ENCODE results near the gene H6PD.

H6PD gene

GRCh38 chr1:9248341-9249262 lies 14.0 kb downstream of the H6PD start:
- no peak overlapping the region for H3K4me3 ChIP-seq (ENCODE audit: control insufficient read depth in 1 of 7, extremely low read depth in 1 of 7, insufficient read depth in 4 of 7, low read depth in 2 of 7, low read length in 6 of 7)
- POLR2A ChIA-PET = interaction anchor here (0.6 kb wide), 1 partner anchor 43 kb away, joined by 3 read pairs; no protein-coding TSS in a partner anchor

GRCh38 chr1:9249263-9249533 lies 14.6 kb downstream of the H6PD start:
- Histone ChIP-seq H3K36me3 (ENCODE audit: control insufficient read depth in 4 of 4, insufficient read depth in 4 of 4, low read length in 3 of 4) (peaks cover 0 to 30% (median 2%) of the 10 kb centered on the region in 4 experiments), H3K9me3 (ENCODE audit: control extremely low read depth in 1 of 5, control insufficient read depth in 4 of 5, insufficient read depth in 2 of 5, low read depth in 1 of 5, low read length in 4 of 5) (no peaks in the 10 kb centered on the region), H3K4me3 (ENCODE audit: control insufficient read depth in 1 of 7, extremely low read depth in 1 of 7, insufficient read depth in 4 of 7, low read depth in 2 of 7, low read length in 6 of 7) (no peak overlapping the region), H3K4me1 (ENCODE audit: control extremely low read depth in 1 of 4, control insufficient read depth in 4 of 4, insufficient read depth in 4 of 4, low read length in 3 of 4) (peaks cover 5 to 13% (median 10%) of the 10 kb centered on the region in 4 experiments), H3K27ac (ENCODE audit: insufficient read depth in 1 of 2, low read depth in 1 of 2, low read length in 2 of 2, poor library complexity in 1 of 2, severe bottlenecking in 2 of 2) (no peak overlapping the region), H3K27me3 (replicated peaks in 2 of 5; ENCODE audit: control insufficient read depth in 4 of 5, insufficient read depth in 5 of 5, low read length in 4 of 5) (no peaks in the 10 kb centered on the region)
- POLR2A ChIA-PET = interaction anchor here (0.6 kb wide), 1 partner anchor 136 kb away, joined by 5 read pairs; no protein-coding TSS in a partner anchor
- no peak for DNase-seq
- WGBS (ENCODE audit: insufficient coverage) = 94% methylated on average over 2 of the region's 3 CpGs
- CTCF ChIA-PET = interaction anchor here (0.9 to 2.8 kb wide), 8 partner anchors 10 to 139 kb away, joined by 3 to 13 read pairs (median 6); partner anchors contain the start of gene H6PD

More at GRCh38 chr1:9248341-9249262, 14.0 kb downstream of the H6PD start:
- DNase-seq = no peak
- WGBS (ENCODE audit: insufficient coverage) = 95% methylated on average over 8 of the region's 21 CpGs
- peaks cover 7 to 19% (median 16%) of the 10 kb centered on the region in 4 experiments for H3K4me1 ChIP-seq (ENCODE audit: control extremely low read depth in 1 of 4, control insufficient read depth in 4 of 4, insufficient read depth in 4 of 4, low read length in 3 of 4)
- H3K9me3 ChIP-seq (ENCODE audit: control extremely low read depth in 1 of 5, control insufficient read depth in 4 of 5, insufficient read depth in 2 of 5, low read depth in 1 of 5, low read length in 4 of 5) = no peaks in the 10 kb centered on the region
- no peaks in the 10 kb centered on the region for H3K27me3 ChIP-seq (replicated peaks in 2 of 5; ENCODE audit: control insufficient read depth in 4 of 5, insufficient read depth in 5 of 5, low read length in 4 of 5)
- CTCF ChIA-PET = interaction anchor here (1.0 to 6.2 kb wide), 11 partner anchors 9 to 138 kb away, joined by 3 to 25 read pairs (median 6); partner anchors contain the start of gene H6PD
- H3K36me3 ChIP-seq (ENCODE audit: control insufficient read depth in 4 of 4, insufficient read depth in 4 of 4, low read length in 3 of 4) = peaks cover 0 to 30% (median 2%) of the 10 kb centered on the region in 4 experiments
- no peak overlapping the region for H3K27ac ChIP-seq (ENCODE audit: insufficient read depth in 1 of 2, low read depth in 1 of 2, low read length in 2 of 2, poor library complexity in 1 of 2, severe bottlenecking in 2 of 2)

GRCh38 chr1:9249534-9250410 lies 15.2 kb downstream of the H6PD start:
- Histone ChIP-seq H3K36me3 (ENCODE audit: control insufficient read depth in 4 of 4, insufficient read depth in 4 of 4, low read length in 3 of 4) (peaks cover 0 to 30% (median 2%) of the 10 kb centered on the region in 4 experiments), H3K27ac (ENCODE audit: insufficient read depth in 1 of 2, low read depth in 1 of 2, low read length in 2 of 2, poor library complexity in 1 of 2, severe bottlenecking in 2 of 2) (no peak overlapping the region), H3K27me3 (replicated peaks in 2 of 5; ENCODE audit: control insufficient read depth in 4 of 5, insufficient read depth in 5 of 5, low read length in 4 of 5) (no peaks in the 10 kb centered on the region), H3K9me3 (ENCODE audit: control extremely low read depth in 1 of 5, control insufficient read depth in 4 of 5, insufficient read depth in 2 of 5, low read depth in 1 of 5, low read length in 4 of 5) (no peaks in the 10 kb centered on the region), H3K4me1 (ENCODE audit: control extremely low read depth in 1 of 4, control insufficient read depth in 4 of 4, insufficient read depth in 4 of 4, low read length in 3 of 4) (peaks cover 0 to 7% (median 4%) of the 10 kb centered on the region in 4 experiments), H3K4me3 (ENCODE audit: control insufficient read depth in 1 of 7, extremely low read depth in 1 of 7, insufficient read depth in 4 of 7, low read depth in 2 of 7, low read length in 6 of 7) (no peak overlapping the region)
- CTCF ChIA-PET = interaction anchor here (0.9 to 2.8 kb wide), 11 partner anchors 8 to 139 kb away, joined by 3 to 13 read pairs (median 5); partner anchors contain the start of gene H6PD
- peak in 2 of 3 donors; percentile 42 to 48 for DNase-seq
- POLR2A ChIA-PET = interaction anchor here (0.6 kb wide), 1 partner anchor 136 kb away, joined by 5 read pairs; no protein-coding TSS in a partner anchor
- 94% methylated on average over 14 of the region's 17 CpGs for WGBS (ENCODE audit: insufficient coverage)

- CTCF ChIA-PET = interaction anchor here (1.0 to 2.8 kb wide), 7 partner anchors 9 to 140 kb away, joined by 3 to 13 read pairs (median 5); no protein-coding TSS in a partner anchor
- POLR2A ChIA-PET = interaction anchor here (0.5 kb wide), 1 partner anchor 48 kb away, joined by 6 read pairs; no protein-coding TSS in a partner anchor
- no peak for DNase-seq
- WGBS (ENCODE audit: insufficient coverage) = 87% methylated on average over 15 of the region's 21 CpGs
- Histone ChIP-seq H3K36me3 (ENCODE audit: control insufficient read depth in 4 of 4, insufficient read depth in 4 of 4, low read length in 3 of 4) (peaks cover 0 to 27% (median 2%) of the 10 kb centered on the region in 4 experiments), H3K27me3 (replicated peaks in 2 of 5; ENCODE audit: control insufficient read depth in 4 of 5, insufficient read depth in 5 of 5, low read length in 4 of 5) (no peaks in the 10 kb centered on the region), H3K9me3 (ENCODE audit: control extremely low read depth in 1 of 5, control insufficient read depth in 4 of 5, insufficient read depth in 2 of 5, low read depth in 1 of 5, low read length in 4 of 5) (no peaks in the 10 kb centered on the region), H3K27ac (ENCODE audit: insufficient read depth in 1 of 2, low read depth in 1 of 2, low read length in 2 of 2, poor library complexity in 1 of 2, severe bottlenecking in 2 of 2) (no peak overlapping the region), H3K4me1 (ENCODE audit: control extremely low read depth in 1 of 4, control insufficient read depth in 4 of 4, insufficient read depth in 4 of 4, low read length in 3 of 4) (no peaks in the 10 kb centered on the region), H3K4me3 (ENCODE audit: control insufficient read depth in 1 of 7, extremely low read depth in 1 of 7, insufficient read depth in 4 of 7, low read depth in 2 of 7, low read length in 6 of 7) (no peak overlapping the region)
Observed at GRCh38 chr1:9250411-9251381, 16.1 kb downstream of the H6PD start.

GRCh38 chr1:9251501-9251900 lies 16.9 kb downstream of the H6PD start:
- H3K4me3 ChIP-seq (ENCODE audit: control insufficient read depth in 1 of 7, extremely low read depth in 1 of 7, insufficient read depth in 4 of 7, low read depth in 2 of 7, low read length in 6 of 7) = no peak overlapping the region
- 93% methylated on average over 4 of the region's 6 CpGs for WGBS (ENCODE audit: insufficient coverage)
- DNase-seq = no peak
- ChIA-PET CTCF (no interaction called here), POLR2A (interaction anchor here (0.6 kb wide), 1 partner anchor 13 kb away, joined by 3 read pairs; no protein-coding TSS in a partner anchor)
- no peak overlapping the region for H3K27ac ChIP-seq (ENCODE audit: insufficient read depth in 1 of 2, low read depth in 1 of 2, low read length in 2 of 2, poor library complexity in 1 of 2, severe bottlenecking in 2 of 2)
- peaks cover 0 to 31% (median 2%) of the 10 kb centered on the region in 4 experiments for H3K36me3 ChIP-seq (ENCODE audit: control insufficient read depth in 4 of 4, insufficient read depth in 4 of 4, low read length in 3 of 4)
- no peaks in the 10 kb centered on the region for H3K27me3 ChIP-seq (replicated peaks in 2 of 5; ENCODE audit: control insufficient read depth in 4 of 5, insufficient read depth in 5 of 5, low read length in 4 of 5)
- no peaks in the 10 kb centered on the region for H3K9me3 ChIP-seq (ENCODE audit: control extremely low read depth in 1 of 5, control insufficient read depth in 4 of 5, insufficient read depth in 2 of 5, low read depth in 1 of 5, low read length in 4 of 5)
- H3K4me1 ChIP-seq (ENCODE audit: control extremely low read depth in 1 of 4, control insufficient read depth in 4 of 4, insufficient read depth in 4 of 4, low read length in 3 of 4) = no peaks in the 10 kb centered on the region

- POLR2A ChIA-PET = no interaction called here
- Histone ChIP-seq H3K27me3 (replicated peaks in 2 of 5; ENCODE audit: control insufficient read depth in 4 of 5, insufficient read depth in 5 of 5, low read length in 4 of 5) (no peaks in the 10 kb centered on the region), H3K4me3 (ENCODE audit: control insufficient read depth in 1 of 7, extremely low read depth in 1 of 7, insufficient read depth in 4 of 7, low read depth in 2 of 7, low read length in 6 of 7) (no peak overlapping the region), H3K36me3 (ENCODE audit: control insufficient read depth in 4 of 4, insufficient read depth in 4 of 4, low read length in 3 of 4) (peaks cover 0 to 22% (median 2%) of the 10 kb centered on the region in 4 experiments), H3K4me1 (ENCODE audit: control extremely low read depth in 1 of 4, control insufficient read depth in 4 of 4, insufficient read depth in 4 of 4, low read length in 3 of 4) (no peaks in the 10 kb centered on the region), H3K27ac (ENCODE audit: insufficient read depth in 1 of 2, low read depth in 1 of 2, low read length in 2 of 2, poor library complexity in 1 of 2, severe bottlenecking in 2 of 2) (no peak overlapping the region), H3K9me3 (ENCODE audit: control extremely low read depth in 1 of 5, control insufficient read depth in 4 of 5, insufficient read depth in 2 of 5, low read depth in 1 of 5, low read length in 4 of 5) (no peaks in the 10 kb centered on the region)
- WGBS (ENCODE audit: insufficient coverage) = 96% methylated on average over 7 of the region's 8 CpGs
- CTCF ChIA-PET = interaction anchor here (1.0 to 1.4 kb wide), 5 partner anchors 8 to 143 kb away, joined by 3 to 6 read pairs (median 4); no protein-coding TSS in a partner anchor
- no peak for DNase-seq
Observed at GRCh38 chr1:9253004-9253403, 18.4 kb downstream of the H6PD start.
